Left ventricle myocardium inferior (tissue), 1 donor: ENCODE results near the gene RAB11FIP4. TPM values are rescaled to one million over a fixed set of nuclear protein-coding genes. Genes with fewer than 3 reads are reported as not detected.

Source experiments
- DNase-seq: peaks from one replicate; pipeline ENCODE4 v3.0.0-alpha.2; 2020
- H3K27ac ChIP-seq: fragments of 200-600 bp; replicated peaks from 2 replicates; pipeline ENCODE4 v1.8.0; 2021
- H3K27me3 ChIP-seq: fragments of 200-600 bp; 2 replicates; pipeline ENCODE4 v1.8.0; 2021; ENCODE audit warnings: low read depth
- H3K36me3 ChIP-seq: fragments of 200-600 bp; 2 replicates; pipeline ENCODE4 v1.8.0; 2021
- H3K4me1 ChIP-seq: fragments of 200-600 bp; 2 replicates; pipeline ENCODE4 v1.8.0; 2021
- H3K4me3 ChIP-seq: fragments of 200-600 bp; 2 replicates; pipeline ENCODE4 v1.8.0; 2021; ENCODE audit warnings: mild to moderate bottlenecking, moderate library complexity
- H3K9me3 ChIP-seq: fragments of 200-600 bp; replicated peaks from 2 replicates; pipeline ENCODE4 v1.8.0; 2021
- CTCF ChIP-seq: fragments of 200-600 bp; IDR thresholded peaks from 2 replicates; pipeline ENCODE4 v1.8.0; 2021; ENCODE audit warnings: antibody characterized with exemption, mild to moderate bottlenecking, borderline replicate concordance
- intact Hi-C: fragments of 100-400 bp; cut with micrococcal nuclease; formaldehyde crosslinking; loops from one replicate; pipeline ENCODE4 v1.11.0; 2022
- total RNA-seq: library from RNA; stranded (reverse); fragmentation: NEBNext Ultra II Directional; extraction: Animal tissue kit (Norgen Biotek cat#: 25700); gene quantifications from one replicate; pipeline ENCODE4 v1.2.1, GENCODE V29; 2021
- donor health status: DM: no; HTN: yes; CAD: no; lungs with severe emphysema.

RAB11FIP4 gene
- total RNA-seq, 1 donor from 2014 or later, result 8.3 TPM

- intact Hi-C loops, result no loop called here
- peaks cover 49% of the 10 kb centered on the region for H3K4me1 ChIP-seq
- H3K27me3 ChIP-seq, result no peaks in the 10 kb centered on the region
- peak overlapping the region; percentile 22 for H3K4me3 ChIP-seq
- no peaks in the 10 kb centered on the region for H3K36me3 ChIP-seq
- DNase-seq, result peak; percentile 73
- H3K9me3 ChIP-seq, result no peaks in the 10 kb centered on the region
- peak overlapping the region; percentile 86 for H3K27ac ChIP-seq
- TF ChIP-seq CTCF, result no peak
These were observed 119.1 kb downstream of the RAB11FIP4 start for GRCh38 chr17:31510308-31511194.

GRCh38 chr17:31511195-31511578 is 119.7 kb downstream of the RAB11FIP4 start:
- intact Hi-C loops, result no loop called here
- Histone ChIP-seq H3K27me3 (no peaks in the 10 kb centered on the region), H3K4me1 (peaks cover 49% of the 10 kb centered on the region), H3K36me3 (no peaks in the 10 kb centered on the region), H3K9me3 (no peaks in the 10 kb centered on the region), H3K27ac (peak overlapping the region; percentile 86), H3K4me3 (no peak overlapping the region)
- no peak for DNase-seq
- TF ChIP-seq CTCF, result no peak

- Histone ChIP-seq H3K4me1 (peaks cover 49% of the 10 kb centered on the region), H3K9me3 (no peaks in the 10 kb centered on the region), H3K27ac (no peak overlapping the region), H3K36me3 (no peaks in the 10 kb centered on the region), H3K4me3 (no peak overlapping the region), H3K27me3 (no peaks in the 10 kb centered on the region)
- TF ChIP-seq CTCF, result no peak
- intact Hi-C loops, result no loop called here
- no peak for DNase-seq
These were observed 120.1 kb downstream of the RAB11FIP4 start for GRCh38 chr17:31511580-31511979.

- Histone ChIP-seq H3K27me3 (no peaks in the 10 kb centered on the region), H3K4me3 (no peak overlapping the region), H3K4me1 (peaks cover 49% of the 10 kb centered on the region), H3K27ac (no peak overlapping the region), H3K9me3 (no peaks in the 10 kb centered on the region), H3K36me3 (no peaks in the 10 kb centered on the region)
- TF ChIP-seq CTCF, result no peak
- intact Hi-C loops, result no loop called here
- no peak for DNase-seq
These were observed 120.7 kb downstream of the RAB11FIP4 start for GRCh38 chr17:31512104-31512740.

GRCh38 chr17:31512796-31513195 is 121.3 kb downstream of the RAB11FIP4 start:
- no peak for TF ChIP-seq CTCF
- H3K4me1 ChIP-seq, result peaks cover 49% of the 10 kb centered on the region
- no peaks in the 10 kb centered on the region for H3K9me3 ChIP-seq
- H3K36me3 ChIP-seq, result no peaks in the 10 kb centered on the region
- H3K27me3 ChIP-seq, result no peaks in the 10 kb centered on the region
- no peak overlapping the region for H3K4me3 ChIP-seq
- DNase-seq, result no peak
- no peak overlapping the region for H3K27ac ChIP-seq
- intact Hi-C loops, result no loop called here
